Measurements from ENCODE around the gene RXRG. TPM values are rescaled to one million over a fixed set of nuclear protein-coding genes. Genes with fewer than 3 reads are reported as not detected.

The RXRG gene
- total RNA-seq (1 to 10 TPM in 3 of 6 donors, under 1 TPM in 3; 0.32 to 1.7 (median 0.72) TPM), polyA plus RNA-seq (10 to 100 TPM in 1 of 2 donors, 1 to 10 TPM in 1; 1.4 to 10.4 TPM)

DNA sequence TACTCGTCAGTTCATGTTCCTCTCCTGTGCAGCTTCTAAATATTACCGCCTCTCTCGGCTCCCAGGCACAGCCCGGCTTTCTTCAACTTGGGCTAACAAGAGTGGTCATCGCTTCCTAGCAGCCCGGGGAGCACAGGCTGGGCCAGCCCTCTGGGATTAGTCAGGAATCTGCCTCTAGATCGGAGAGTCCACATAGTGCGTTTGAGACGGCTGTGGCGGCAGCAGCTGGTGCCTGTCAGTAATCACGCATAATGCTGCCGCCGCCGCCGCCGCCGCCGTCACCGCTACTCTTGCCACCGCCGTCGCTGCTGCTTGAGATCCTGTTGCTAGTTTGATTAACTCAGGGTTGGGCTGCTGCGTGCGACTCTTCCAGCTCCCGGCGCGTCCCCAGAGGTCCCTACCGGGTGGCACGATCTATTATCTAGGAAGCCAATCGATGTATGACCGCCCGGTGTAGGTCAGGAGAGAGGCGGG is at the start of gene RXRG:
Gene RXRG, minus strand, starts transcription at position 230 of the 474 bp plus-strand sequence. CDS start 233 bp downstream, outside the sequence.
- Histone ChIP-seq H3K4me3 (peak within 1 kb of the TSS in 2 of 4 donors; percentile 7 to 34), H3K4me1 (no peaks in the 10 kb centered on the region), H3K27me3 (peaks cover 0 to 7% (median 2%) of the 10 kb centered on the region in 4 donors), H3K9me3 (no peaks in the 10 kb centered on the region), H3K27ac (no peak within 1 kb of the TSS), H3K36me3 (no peaks in the 10 kb centered on the region)
- FAIRE-seq (no peak), DNase-seq (peak in 5 of 6 donors; percentile 12 to 78 (median 40)), ATAC-seq (peak; percentile 58 to 83 (median 78))
- TF ChIP-seq, protein P1, sequence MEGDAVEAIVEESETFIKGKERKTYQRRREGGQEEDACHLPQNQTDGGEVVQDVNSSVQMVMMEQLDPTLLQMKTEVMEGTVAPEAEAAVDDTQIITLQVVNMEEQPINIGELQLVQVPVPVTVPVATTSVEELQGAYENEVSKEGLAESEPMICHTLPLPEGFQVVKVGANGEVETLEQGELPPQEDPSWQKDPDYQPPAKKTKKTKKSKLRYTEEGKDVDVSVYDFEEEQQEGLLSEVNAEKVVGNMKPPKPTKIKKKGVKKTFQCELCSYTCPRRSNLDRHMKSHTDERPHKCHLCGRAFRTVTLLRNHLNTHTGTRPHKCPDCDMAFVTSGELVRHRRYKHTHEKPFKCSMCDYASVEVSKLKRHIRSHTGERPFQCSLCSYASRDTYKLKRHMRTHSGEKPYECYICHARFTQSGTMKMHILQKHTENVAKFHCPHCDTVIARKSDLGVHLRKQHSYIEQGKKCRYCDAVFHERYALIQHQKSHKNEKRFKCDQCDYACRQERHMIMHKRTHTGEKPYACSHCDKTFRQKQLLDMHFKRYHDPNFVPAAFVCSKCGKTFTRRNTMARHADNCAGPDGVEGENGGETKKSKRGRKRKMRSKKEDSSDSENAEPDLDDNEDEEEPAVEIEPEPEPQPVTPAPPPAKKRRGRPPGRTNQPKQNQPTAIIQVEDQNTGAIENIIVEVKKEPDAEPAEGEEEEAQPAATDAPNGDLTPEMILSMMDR (IDR thresholded peaks at IDR 0.05) = no peak
- intact Hi-C loops (cut with DNase I) = no loop called here
- WGBS, 2 donors = 2% methylated on average over 30 to 33 of the region's 33 CpGs

DNA sequence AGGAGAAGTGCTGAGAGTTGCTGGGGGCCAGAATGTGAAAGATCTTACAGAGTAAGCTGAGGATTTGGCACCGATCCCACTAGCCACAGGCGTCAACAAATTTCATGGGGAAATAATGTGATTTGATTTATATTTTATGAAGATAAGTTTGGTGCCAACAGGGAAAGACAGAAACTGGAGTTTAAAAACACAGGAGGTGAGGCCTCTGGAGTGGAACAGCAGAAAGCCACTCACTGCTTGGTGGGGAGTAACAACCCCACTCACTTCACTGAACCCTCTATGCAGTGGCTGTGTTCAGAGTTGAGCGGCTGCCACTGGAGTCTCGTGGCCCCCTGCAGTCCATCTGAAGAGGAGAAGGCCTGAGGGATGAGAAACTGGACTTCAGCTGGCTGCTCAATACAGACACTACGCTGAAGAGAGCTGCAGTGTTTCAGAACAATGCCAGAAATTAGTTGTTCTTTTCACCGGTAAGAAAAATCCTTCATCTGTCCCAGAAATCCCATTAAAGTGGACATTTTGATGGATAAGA is 48.0 kb upstream of the RXRG start:
- H3K27ac ChIP-seq = no peak overlapping the region
- H3K9me3 ChIP-seq = no peaks in the 10 kb centered on the region
- WGBS, 2 donors = 71 to 74% methylated on average over 6 of the region's 6 CpGs
- FAIRE-seq (no peak), ATAC-seq (no peak), DNase-seq (no peak)
- no peaks in the 10 kb centered on the region for H3K36me3 ChIP-seq
- no peak overlapping the region for H3K4me3 ChIP-seq
- no peaks in the 10 kb centered on the region for H3K27me3 ChIP-seq
- TF ChIP-seq, protein P1 (IDR thresholded peaks at IDR 0.05) = no peak
- intact Hi-C loops (cut with DNase I) = no loop called here
- H3K4me1 ChIP-seq = no peaks in the 10 kb centered on the region

DNA sequence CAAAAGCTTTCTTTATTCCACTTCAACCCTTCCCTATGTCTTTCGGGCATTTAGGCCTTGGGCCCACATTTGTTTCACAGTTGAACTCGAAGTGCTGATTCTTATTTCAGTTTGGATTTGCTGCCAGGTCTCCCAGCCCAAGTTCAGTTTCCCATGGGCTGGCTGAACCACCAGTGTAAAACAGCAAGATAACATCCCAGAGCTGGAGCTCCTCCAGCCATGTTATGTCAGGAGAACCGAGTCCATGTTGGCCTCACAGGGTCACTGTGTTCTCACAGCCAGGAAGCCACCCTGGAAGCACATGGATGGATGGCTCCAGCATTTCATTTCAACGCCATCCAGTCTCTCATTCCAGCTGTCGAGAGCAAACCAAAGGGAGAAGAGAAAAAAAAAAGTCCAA is 45.2 kb upstream of the RXRG start:
- no peaks in the 10 kb centered on the region for H3K9me3 ChIP-seq
- DNase-seq = no peak
- 68% methylated on average over 5 of the region's 5 CpGs for WGBS, 2 donors

DNA sequence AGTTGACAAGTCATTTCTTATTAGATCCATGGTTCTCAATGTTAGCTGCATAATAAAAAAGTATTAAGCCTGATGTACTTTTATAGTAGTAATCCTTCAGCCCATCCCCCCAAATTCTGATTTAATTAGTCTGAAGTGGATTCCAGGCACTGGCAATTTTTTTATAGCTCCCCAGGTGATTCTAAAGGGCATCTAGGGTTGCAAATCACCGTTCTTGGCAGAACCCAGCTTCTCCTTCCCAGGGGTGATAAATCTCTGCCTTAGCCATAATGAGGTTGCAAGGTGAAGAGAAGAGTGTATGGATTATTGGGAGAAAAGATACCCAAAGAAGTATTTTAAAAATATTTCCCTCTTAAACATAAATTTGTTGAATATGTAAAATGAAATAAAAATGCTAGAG is 43.0 kb upstream of the RXRG start:
- Histone ChIP-seq H3K4me1 (no peaks in the 10 kb centered on the region), H3K27me3 (no peaks in the 10 kb centered on the region), H3K4me3 (no peak overlapping the region), H3K9me3 (no peaks in the 10 kb centered on the region), H3K36me3 (no peaks in the 10 kb centered on the region), H3K27ac (no peak overlapping the region)
- 21 to 26% methylated on average over 1 of the region's 1 CpG for WGBS, 2 donors
- intact Hi-C loops (cut with DNase I) = no loop called here
- FAIRE-seq = no peak
- no peak for ATAC-seq
- TF ChIP-seq, protein P1 (IDR thresholded peaks at IDR 0.05) = no peak
- no peak for DNase-seq

More for the DNA sequence above, 45.2 kb upstream of the RXRG start:
- no peak for FAIRE-seq
- no peak for ATAC-seq
- intact Hi-C loops (cut with DNase I) = no loop called here
- no peaks in the 10 kb centered on the region for H3K4me1 ChIP-seq
- TF ChIP-seq, protein P1 (IDR thresholded peaks at IDR 0.05) = no peak
- no peaks in the 10 kb centered on the region for H3K36me3 ChIP-seq
- no peak overlapping the region for H3K27ac ChIP-seq
- H3K4me3 ChIP-seq = no peak overlapping the region
- no peaks in the 10 kb centered on the region for H3K27me3 ChIP-seq

DNA sequence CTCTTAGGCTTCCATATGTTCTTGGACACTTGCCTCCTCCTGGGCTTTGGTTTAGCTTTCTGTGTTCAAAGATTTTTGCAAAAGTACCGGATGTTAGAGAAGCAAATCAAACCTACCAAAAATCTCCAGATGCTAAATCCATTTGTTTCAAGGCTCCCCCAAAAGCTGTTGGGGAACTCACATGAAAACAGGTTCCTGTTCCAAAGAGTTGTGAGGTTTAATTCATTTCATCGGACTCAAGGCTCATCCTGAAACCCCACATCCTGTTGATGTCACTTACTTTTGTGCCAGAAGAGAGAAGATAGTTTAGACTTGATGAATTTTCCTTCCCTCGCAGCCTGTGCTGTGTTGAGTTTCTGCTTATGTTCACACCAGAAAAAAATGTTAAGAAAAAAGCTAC is 41.7 kb upstream of the RXRG start:
- Histone ChIP-seq H3K9me3 (no peaks in the 10 kb centered on the region), H3K27me3 (no peaks in the 10 kb centered on the region), H3K4me3 (no peak overlapping the region), H3K4me1 (no peaks in the 10 kb centered on the region), H3K36me3 (no peaks in the 10 kb centered on the region), H3K27ac (no peak overlapping the region)
- TF ChIP-seq, protein P1 (IDR thresholded peaks at IDR 0.05) = no peak
- 74 to 75% methylated on average over 3 of the region's 3 CpGs for WGBS, 2 donors
- DNase-seq (no peak), ATAC-seq (no peak), FAIRE-seq (no peak)
- intact Hi-C loops (cut with DNase I) = no loop called here

Data from pancreas (tissue), 10 donors.